ENCODE results near the gene EHMT1.

DNA sequence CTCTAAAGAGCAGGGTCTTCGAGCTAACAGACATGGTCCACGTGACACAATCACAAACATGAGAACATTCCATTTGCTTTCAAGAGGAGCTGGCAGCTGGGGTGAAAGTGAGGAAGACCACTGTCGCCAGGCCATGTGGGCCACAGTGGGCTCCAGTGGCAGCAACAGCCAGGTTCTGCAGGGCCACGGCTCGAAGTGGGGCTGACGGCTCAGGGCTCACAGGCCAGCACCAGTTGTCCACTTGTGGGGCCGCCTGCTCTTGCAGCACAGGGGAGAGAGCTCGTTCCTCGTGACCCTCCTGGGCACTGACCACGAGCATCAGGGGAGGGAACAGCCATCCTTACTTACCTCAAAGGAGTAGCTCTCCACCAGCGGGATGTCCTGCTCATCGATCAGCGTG is 30.5 kb upstream of the EHMT1 start:
- TF ChIP-seq YY1 (IDR thresholded peaks at IDR 0.05; ENCODE audit: low read depth) = no peak
- no peak for TF ChIP-seq FOXM1 (IDR thresholded peaks at IDR 0.05; ENCODE audit: borderline replicate concordance, low read depth)
- TF ChIP-seq TAF1 (IDR thresholded peaks at IDR 0.05; ENCODE audit: low read depth) = no peak
